Activated CD8-positive, alpha-beta memory T cell treated with anti-CD3 and anti-CD28 coated beads, Interleukin-2, amount 50 U/mL, for 24 hours (primary cell): Measurements from ENCODE around the gene CNOT4.
"Not testable (repeated sequence)": the region's sequence is repeated elsewhere in the genome, so short reads cannot be mapped to it uniquely, and the experiment has no call there.

ENCODE experiments used
- DNase-seq: peaks from one replicate; pipeline ENCODE4 v3.0.0-alpha.2; 2020; ENCODE audit errors: extremely low read depth

Gene CNOT4

GRCh38 chr7:135364206-135364605 lies 145.7 kb downstream of the CNOT4 start:
- DNase-seq, result no peak

GRCh38 chr7:135362871-135363270 lies 147.0 kb downstream of the CNOT4 start:
- DNase-seq, result no peak

GRCh38 chr7:135361788-135362187 lies 148.1 kb downstream of the CNOT4 start:
- DNase-seq, result no peak

GRCh38 chr7:135359615-135360014 lies 150.3 kb downstream of the CNOT4 start:
- no peak for DNase-seq

- no peak for DNase-seq
Measured at GRCh38 chr7:135355377-135356048, 154.4 kb downstream of the CNOT4 start.

GRCh38 chr7:135353832-135354231 lies 156.1 kb downstream of the CNOT4 start:
- DNase-seq, result no peak

- DNase-seq, result no peak
Measured at GRCh38 chr7:135352285-135352684, 157.6 kb downstream of the CNOT4 start.

GRCh38 chr7:135351070-135351469 lies 158.8 kb downstream of the CNOT4 start:
- not testable (repeated sequence) for DNase-seq

- no peak for DNase-seq
Measured at GRCh38 chr7:135349746-135350145, 160.2 kb downstream of the CNOT4 start.

GRCh38 chr7:135348493-135348892 lies 161.4 kb downstream of the CNOT4 start:
- no peak for DNase-seq

GRCh38 chr7:135343361-135343760 lies 166.5 kb downstream of the CNOT4 start:
- DNase-seq, result no peak

- DNase-seq, result no peak
Measured at GRCh38 chr7:135342887-135343286, 167.0 kb downstream of the CNOT4 start.

GRCh38 chr7:135341049-135341448 lies 168.9 kb downstream of the CNOT4 start:
- no peak for DNase-seq

- no peak for DNase-seq
Measured at GRCh38 chr7:135337977-135338550, 171.8 kb downstream of the CNOT4 start.

GRCh38 chr7:135337506-135337905 lies 172.4 kb downstream of the CNOT4 start:
- DNase-seq, result no peak

- DNase-seq, result no peak
Measured at GRCh38 chr7:135335628-135336139, 174.2 kb downstream of the CNOT4 start.

- no peak for DNase-seq
Measured at GRCh38 chr7:135334830-135335543, 174.9 kb downstream of the CNOT4 start.

- no peak for DNase-seq
Measured at GRCh38 chr7:135333946-135334345, 176.0 kb downstream of the CNOT4 start.

- DNase-seq, result no peak
Measured at GRCh38 chr7:135333200-135333599, 176.7 kb downstream of the CNOT4 start.

GRCh38 chr7:135330088-135330487 lies 179.8 kb downstream of the CNOT4 start:
- DNase-seq, result no peak

- DNase-seq, result no peak
Measured at GRCh38 chr7:135328526-135328925, 181.4 kb downstream of the CNOT4 start.

GRCh38 chr7:135328053-135328452 lies 181.8 kb downstream of the CNOT4 start:
- DNase-seq, result no peak

- DNase-seq, result no peak
Measured at GRCh38 chr7:135327458-135327857, 182.4 kb downstream of the CNOT4 start.
